Stimulated activated CD4-positive, alpha-beta T cell treated with anti-CD3 and anti-CD28 coated beads, TNF-alpha, amount 100 ng/mL, for 1 hour (primary cell): ENCODE results near the gene C10orf88.

ENCODE experiments used
- DNase-seq, 3 donors: peaks; one replicate each; pipeline ENCODE4 v3.0.0-alpha.2; 2020; ENCODE audit warnings: low read depth in 3 of 3, low spot score in 1 of 3

The C10orf88 gene

GRCh38 chr10:122953902-122954730, at the start of gene C10orf88:
C10orf88 (minus strand) TSS chr10:122954227; CDS start chr10:122954178, 49 bp downstream.
- peak; percentile 90 to 96 (median 96) for DNase-seq

- DNase-seq, result no peak
These were observed 47.3 kb upstream of the C10orf88 start for GRCh38 chr10:123001370-123001769.

GRCh38 chr10:123000155-123000554, 46.1 kb upstream of the C10orf88 start:
- no peak for DNase-seq

GRCh38 chr10:122999347-122999746, 45.3 kb upstream of the C10orf88 start:
- DNase-seq, result no peak

- no peak for DNase-seq
These were observed 44.9 kb upstream of the C10orf88 start for GRCh38 chr10:122998934-122999333.

GRCh38 chr10:122998360-122998917, 44.4 kb upstream of the C10orf88 start:
- no peak for DNase-seq

- no peak for DNase-seq
These were observed 43.8 kb upstream of the C10orf88 start for GRCh38 chr10:122997864-122998263.

- no peak for DNase-seq
These were observed 41.9 kb upstream of the C10orf88 start for GRCh38 chr10:122995936-122996335.

GRCh38 chr10:122993797-122994336, 39.8 kb upstream of the C10orf88 start:
- DNase-seq, result no peak

- DNase-seq, result no peak
These were observed 38.1 kb upstream of the C10orf88 start for GRCh38 chr10:122992031-122992585.

- DNase-seq, result no peak
These were observed 36.3 kb upstream of the C10orf88 start for GRCh38 chr10:122990278-122990677.

GRCh38 chr10:122988501-122988900, 34.5 kb upstream of the C10orf88 start:
- no peak for DNase-seq

- DNase-seq, result no peak
These were observed 32.3 kb upstream of the C10orf88 start for GRCh38 chr10:122986335-122986734.

GRCh38 chr10:122984708-122985107, 30.7 kb upstream of the C10orf88 start:
- DNase-seq, result no peak

- DNase-seq, result no peak
These were observed 29.9 kb upstream of the C10orf88 start for GRCh38 chr10:122983898-122984297.

GRCh38 chr10:122981066-122981464, 27.0 kb upstream of the C10orf88 start:
- no peak for DNase-seq

GRCh38 chr10:122980209-122981065, 26.4 kb upstream of the C10orf88 start, which contains the start of gene PSTK:
PSTK (plus strand) TSS chr10:122980401; CDS start chr10:122980480, 79 bp downstream.
- peak; percentile 58 to 78 (median 72) for DNase-seq

GRCh38 chr10:122974543-122975064, 20.6 kb upstream of the C10orf88 start:
- no peak for DNase-seq

GRCh38 chr10:122974023-122974422, 20.0 kb upstream of the C10orf88 start:
- no peak for DNase-seq

- DNase-seq, result no peak
These were observed 14.7 kb upstream of the C10orf88 start for GRCh38 chr10:122968698-122969097.

- DNase-seq, result no peak
These were observed 12.9 kb upstream of the C10orf88 start for GRCh38 chr10:122966879-122967278.
